ENCODE data around the gene LRP11.

DNA sequence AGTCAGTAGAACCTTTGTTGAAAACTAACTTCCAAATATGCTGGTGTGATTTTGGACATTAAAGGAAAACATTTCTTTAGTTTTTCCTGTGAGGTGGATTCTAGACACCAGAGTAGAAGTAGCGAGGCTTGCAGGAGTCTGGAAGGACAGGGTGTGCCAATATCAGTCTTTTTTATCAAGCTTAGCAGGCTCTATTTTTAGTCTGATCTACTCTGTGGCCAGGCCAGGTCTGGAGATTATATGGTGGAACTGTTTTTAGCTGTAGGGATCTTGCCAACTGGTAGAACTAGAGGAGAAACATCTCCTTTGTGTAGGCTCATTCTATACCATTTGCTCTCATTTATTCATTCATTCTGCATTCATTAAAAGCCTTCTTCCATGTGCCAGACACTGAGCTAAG lies 42.7 kb downstream of the LRP11 start:
- TF ChIP-seq EZH2phosphoT487 (IDR thresholded peaks at IDR 0.05; ENCODE audit: insufficient read depth, low read depth): no peak
- no peak for TF ChIP-seq EZH2 (IDR thresholded peaks at IDR 0.05; ENCODE audit: insufficient read depth, poor library complexity, severe bottlenecking)

All from GM23248 (cell line).